Activated CD4-positive, alpha-beta T cell treated with anti-CD3 and anti-CD28 coated beads for 24 hours (primary cell): ENCODE measurements around the gene PTPRM.

ENCODE experiments used
- DNase-seq, 2 donors: peaks; one replicate each; pipeline ENCODE4 v3.0.0-alpha.2; 2020; ENCODE audit warnings: low read depth in 2 of 2

Gene PTPRM

DNA sequence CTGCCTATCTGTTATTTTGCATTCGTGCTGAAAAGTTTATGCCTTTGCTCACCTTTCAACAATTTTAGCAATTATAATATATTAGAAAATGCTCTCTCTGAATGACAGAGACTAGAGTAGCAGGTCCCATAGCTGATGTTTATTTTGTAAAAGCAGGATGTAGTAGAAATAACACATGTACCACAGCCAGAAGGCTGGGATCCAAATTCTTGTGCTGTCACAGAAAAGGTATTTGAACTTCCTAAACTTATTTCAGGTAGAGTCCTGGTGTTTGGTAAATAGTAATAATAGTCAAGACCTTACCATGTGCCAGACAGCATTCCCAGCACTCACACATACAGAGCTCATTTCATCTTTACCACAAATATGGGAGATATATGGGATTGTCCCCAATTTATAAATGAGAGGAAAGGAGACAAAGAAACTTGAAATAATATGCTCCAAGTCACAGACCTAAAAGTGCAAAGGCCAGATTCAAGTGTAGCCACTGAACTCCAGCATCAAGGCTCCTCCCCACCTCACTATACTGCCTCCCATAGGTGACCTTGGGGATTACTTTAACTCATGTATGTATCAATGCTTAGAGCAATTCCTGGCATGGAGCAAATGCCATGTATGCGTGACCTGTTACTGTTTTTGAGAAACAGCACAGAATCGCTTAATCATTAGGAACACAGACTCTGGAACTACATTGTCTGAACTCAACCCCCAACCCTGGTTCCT, 757.4 kb downstream of the PTPRM start:
- DNase-seq: no peak

DNA sequence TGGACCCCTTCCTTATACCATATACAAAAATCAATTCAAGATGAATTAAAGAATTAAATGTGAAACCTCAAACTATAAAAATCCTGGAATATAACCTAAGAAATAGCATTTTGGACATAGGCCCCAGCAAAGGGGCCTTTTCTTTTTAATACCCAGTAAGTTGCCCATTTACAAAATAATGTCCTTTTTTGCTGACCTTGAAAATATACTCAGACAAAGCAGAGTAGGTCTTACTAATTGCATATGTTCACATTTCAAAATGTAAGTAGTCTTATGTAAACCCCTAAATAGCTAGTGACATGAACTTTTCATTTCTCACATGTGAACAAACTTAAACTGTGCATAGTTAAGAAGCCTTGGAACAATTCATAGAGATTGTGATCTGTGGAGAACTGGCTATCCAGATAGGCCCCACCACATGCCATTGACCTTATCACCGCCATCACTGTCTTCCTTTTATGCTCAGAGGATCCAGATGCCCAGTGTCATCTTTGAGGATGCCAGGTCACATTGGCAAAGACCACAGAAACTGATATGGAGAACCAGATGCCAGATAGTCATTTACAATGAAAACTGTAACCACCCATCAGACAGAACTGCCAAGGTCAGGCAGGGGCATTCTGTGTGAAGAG, 759.8 kb downstream of the PTPRM start:
- DNase-seq: no peak

DNA sequence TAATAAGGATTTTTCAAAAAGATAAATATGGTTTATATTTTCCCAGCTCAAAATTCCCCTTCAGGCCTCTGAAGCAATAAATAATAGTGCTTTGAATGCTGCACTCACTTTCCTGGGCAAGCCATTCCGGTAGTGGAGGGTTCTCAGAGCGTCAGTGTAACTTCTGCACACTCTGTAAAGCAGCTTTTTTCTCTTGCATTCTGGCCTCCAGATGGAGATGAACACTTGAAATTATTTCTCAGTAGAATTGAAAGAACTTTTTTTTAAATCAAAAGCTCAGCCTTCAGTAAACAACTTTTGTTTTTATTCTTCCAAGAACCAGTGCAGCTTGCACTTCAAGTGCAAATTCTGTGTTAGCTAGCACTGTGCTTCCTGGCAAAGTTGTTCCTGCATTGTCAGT, 761.0 kb downstream of the PTPRM start:
- no peak for DNase-seq

DNA sequence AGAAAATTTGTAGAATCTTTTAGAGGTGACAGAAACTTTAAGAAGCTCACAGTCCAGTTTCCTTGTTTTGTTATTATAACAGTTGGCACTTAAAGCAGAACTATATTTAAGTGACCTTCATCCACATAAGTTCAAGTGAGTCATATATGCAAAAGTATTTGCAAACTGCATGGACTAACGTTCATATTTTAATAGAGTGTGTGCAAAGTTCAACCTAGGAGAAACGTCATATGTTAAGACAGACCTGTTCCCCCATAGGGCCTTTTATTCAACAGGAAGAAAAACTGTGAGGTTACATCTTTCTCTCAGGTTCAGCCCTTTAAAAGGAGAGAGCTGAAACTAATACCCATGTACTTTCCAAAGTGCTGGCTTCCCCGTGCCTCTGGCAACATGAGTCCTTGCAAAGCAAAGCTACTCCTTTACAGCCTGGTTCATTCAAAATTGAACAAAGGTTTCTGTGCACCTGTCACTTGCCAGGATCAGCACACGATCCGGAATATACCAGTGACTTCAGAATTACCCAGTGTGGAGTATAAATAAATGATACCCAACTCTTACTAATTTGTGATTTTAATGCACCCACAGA, 762.2 kb downstream of the PTPRM start:
- DNase-seq: no peak

DNA sequence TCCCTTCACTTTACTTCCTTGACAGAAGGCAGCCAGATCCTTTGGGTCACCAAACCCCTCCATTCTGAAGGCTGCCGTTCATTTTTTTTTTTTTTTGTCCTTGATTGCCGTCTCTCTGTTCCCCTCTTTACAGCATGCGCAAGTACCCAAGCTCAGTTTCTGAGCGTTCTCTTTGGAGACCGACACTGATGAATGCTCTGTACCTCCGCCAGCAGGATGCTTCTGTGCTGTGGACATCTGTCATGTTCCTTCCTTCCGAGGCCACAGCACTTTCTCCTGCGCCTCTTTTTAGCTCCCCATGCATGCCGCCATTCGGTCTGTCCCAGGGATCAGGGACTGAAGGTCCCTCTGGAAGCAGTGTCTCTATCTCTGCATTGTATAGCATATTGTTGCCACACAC, 763.5 kb downstream of the PTPRM start:
- DNase-seq: no peak

DNA sequence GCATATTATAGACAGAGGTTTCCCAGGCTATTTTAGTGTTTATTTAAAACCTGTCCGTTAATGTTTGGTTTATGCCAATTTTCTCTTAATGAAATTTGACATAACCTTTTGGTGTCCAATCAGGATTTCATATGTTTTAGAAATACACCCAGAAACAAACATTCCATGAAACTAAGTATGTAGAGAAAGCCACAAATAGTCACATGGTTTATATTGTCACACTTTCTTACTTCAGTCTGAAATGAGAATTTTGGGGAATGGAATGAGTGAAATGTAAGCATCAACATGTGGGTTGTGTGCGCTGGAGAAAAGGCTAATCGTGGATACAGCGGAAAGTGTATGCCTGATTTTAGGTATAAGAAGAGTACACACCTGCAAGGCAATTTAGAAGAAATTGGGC, 765.2 kb downstream of the PTPRM start:
- no peak for DNase-seq

DNA sequence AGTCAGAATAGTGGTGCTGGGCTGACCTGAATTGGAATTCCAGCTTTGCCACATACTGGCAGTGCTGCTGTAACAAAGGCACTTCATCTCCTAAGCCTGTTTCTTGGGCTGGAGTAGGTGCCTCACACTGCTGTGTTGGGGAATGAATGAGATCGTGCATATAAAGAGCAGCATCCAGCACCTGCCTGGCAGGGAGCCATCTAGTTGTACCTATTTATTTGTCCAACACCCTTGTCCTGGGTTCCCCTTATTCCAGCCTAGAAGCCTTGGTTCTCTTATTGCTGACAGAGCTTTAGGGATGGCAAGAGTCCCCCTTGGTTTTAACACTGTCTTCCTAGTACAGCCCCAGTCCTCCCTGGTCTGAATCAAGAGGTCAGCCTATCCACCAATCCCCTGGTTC, 766.8 kb downstream of the PTPRM start:
- DNase-seq: no peak

DNA sequence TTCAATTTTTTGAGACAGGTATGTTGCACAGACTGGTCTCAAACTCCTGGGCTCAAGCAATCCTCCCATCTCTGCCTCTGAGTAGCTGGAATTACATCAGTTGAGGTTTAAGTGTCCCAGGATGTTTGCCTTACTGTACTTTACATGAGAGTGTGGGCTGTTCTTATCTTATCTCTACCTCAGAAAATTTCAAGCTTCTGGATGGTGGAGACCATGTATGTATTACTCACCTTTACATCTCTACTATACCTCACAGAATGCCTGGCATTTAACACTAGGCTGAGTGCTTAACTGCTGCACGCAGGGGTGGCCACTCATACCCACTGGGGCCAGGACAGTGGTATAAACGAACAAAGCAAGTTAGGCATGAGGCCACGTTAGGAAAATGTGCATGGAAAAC, 770.1 kb downstream of the PTPRM start:
- no peak for DNase-seq

DNA sequence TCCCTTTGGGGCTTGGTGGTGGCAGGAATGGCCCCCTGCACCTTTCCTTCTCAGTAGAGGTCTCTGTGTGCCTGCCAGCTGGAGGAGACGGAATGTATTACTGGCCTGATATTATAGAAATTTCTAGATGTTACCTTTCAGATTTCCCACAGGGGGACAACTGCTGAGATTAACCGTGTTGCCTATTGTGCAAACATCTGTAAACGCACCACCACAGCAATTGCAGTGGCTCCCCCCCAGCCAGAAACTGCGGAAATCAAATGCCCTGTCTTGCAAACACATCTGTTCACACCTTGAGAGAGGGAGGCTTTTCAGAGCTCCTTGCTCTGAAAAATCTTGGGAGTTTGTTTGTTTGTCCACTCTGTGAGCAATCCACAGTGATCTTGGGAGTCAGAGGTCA, 772.1 kb downstream of the PTPRM start:
- no peak for DNase-seq

DNA sequence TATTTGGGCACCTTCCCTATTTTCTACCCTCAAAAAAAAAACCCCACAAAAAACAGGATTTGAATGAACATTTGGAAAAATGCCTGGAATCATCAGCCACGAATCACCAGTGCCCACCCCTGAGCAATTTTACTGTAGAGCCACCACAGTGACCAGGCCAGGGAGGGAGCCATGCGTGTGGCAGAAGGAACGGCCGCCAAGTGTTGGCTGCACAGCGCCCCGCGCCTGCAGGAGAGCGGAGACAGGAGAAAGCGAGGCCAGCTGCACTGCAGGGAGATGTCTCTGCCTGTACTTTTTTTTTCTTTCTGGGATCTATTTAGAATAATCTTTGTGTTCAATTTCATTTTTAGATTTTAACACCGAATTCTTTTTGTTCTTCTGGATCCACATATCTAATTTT, 772.8 kb downstream of the PTPRM start:
- DNase-seq: no peak

DNA sequence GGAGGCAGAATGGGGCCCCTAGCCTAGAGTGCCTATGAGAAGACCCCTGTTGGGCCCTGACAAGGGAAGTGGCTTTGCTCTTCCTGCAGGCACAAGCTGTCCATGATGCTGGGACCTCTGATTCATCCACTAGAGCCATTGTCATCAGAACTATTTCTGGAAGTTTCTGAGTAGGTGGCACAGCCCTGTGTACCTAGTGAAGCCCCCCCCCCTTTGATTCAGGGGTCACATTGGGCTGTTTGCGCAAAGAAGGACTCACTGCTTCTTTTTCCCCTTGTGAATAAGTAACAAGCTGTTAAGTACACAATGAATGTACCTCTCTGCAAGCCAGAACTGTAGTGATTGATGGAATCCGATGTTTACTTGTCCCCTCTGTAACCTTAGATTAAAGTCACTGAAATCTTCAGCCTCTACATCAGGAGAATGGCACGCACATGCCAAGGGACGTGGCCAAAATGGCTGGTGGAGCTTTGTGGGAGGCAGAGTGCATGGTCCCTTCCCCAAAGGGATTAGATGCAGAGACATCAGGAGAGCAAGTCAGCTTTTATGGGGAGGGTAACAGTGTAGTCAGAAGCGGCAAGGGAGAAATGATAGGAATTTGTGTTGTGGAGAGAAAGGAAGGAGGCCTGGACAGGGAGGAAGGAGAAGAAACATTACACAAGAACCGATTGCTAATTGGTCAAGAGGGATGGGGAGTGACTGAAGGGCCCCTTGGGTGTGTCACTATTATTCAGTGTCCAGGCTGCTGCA, 774.5 kb downstream of the PTPRM start:
- no peak for DNase-seq

DNA sequence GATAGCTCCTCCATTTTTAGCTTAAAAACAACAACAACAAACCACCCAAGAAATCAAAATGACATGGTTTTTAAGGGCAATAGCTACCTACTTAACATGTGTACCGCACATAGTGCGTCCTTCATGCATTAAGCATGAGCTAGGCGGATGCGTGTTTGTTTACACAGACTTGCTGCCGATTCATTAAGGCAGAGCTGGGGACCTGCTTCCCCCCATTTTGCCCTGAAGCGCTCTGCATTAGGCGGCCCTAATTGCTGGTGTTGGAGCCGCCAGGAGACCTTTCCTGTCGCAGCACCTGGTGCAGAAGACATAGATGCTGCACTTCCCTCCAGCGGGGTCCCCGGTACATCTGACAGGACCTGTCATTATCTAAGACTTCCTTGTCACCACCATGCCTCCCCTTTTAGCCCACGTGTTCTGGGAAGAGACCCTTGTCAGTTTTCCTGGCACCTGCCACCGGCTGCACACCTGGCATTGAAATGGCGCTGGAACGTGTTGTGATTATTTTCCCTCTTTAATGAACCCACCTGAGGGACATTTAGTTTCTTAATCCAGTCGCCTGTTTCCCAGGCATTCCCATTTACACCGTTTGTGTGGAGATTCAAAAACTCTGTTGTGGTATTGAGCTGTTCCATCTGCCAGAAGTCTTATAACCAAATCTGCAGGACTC, 781.1 kb downstream of the PTPRM start:
- no peak for DNase-seq

DNA sequence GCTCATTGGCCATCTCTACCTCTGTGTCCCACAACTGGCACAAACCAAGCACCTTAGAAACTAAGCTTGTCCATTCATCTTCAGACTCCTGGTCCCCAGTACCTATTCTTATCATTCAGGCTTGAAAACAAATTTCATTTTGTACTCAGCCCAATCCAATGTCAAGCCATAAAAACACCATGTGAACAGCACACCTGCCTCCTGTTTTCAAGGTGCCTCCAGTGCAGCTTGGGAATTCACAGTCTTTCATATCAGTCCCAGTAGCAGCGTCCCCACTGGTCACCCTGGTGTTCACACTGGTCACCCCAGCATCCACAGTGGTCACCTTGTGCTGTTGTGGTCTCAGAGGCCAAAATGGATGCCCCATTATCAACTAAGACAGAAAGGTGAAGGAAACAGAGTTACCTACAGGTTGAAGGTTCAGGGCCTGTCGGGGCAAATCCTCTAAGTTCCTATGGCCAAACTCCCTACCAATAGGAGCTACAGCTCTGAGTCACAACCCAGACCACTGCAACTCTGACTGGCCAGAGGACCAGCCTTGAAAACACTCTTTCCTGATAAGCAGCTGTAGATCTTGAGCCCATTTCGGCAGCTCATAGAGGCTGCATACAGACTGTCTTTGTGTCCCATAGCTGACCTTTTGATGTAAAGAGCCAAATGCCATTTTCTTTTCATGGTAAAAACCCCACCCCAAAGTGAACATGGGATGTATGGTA, 782.6 kb downstream of the PTPRM start:
- DNase-seq: no peak

DNA sequence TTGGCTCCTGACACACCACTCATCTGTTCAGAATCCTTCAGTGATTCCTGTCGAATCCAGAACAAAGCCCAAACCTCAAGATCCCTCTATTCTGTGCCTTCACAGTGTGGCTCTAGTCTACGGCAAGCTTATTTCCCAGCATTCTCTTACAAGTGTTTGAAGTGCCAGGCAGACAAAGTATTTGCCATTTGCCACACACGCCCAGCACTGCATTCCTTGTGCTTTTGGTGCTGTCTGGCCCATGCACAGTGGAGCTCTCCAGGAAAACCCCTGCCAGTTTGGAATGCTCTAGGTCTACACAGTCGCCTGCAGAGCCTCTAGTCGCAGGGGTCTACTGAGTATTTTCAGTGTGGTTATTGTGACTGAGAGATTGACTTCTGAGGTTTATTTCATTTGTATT, 783.5 kb downstream of the PTPRM start:
- no peak for DNase-seq

DNA sequence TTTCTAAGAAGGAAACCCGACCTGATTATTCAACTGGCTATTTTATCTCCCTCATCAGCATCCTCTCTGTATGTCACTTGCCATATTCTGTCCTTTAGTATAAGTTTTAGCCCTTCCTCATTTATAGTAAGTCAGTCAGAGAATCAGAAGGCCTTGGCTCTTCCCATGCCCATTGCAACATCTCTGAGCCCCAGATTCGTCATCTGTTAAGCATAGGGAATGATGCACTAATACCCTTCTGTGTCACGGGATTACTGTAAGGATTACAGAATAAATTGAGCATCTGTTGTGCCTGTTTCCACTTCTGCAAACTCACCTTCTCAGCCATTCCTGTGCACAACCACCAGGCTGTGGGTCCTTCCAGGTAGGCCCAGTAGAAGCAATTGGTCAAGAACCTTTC, 784.0 kb downstream of the PTPRM start:
- DNase-seq: no peak

DNA sequence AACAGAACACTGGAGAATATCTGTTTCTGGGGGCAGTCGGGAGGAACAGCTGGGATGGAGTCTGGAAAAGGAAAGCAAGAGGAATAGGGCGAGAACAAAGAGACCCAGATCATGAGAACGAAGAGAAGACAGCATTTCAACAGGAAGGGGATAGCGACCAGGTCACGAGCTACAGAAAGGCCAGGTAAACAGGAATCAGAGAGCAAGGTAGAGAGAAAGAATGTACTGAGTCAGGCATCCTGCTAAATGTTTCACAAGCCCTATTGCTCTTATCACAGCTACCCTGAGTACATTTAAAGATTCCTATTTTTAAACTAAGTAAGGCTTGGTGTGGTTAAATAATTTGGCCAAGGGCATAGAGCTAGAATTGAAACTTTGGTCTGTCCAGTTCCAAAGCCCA, 787.2 kb downstream of the PTPRM start:
- DNase-seq: no peak

DNA sequence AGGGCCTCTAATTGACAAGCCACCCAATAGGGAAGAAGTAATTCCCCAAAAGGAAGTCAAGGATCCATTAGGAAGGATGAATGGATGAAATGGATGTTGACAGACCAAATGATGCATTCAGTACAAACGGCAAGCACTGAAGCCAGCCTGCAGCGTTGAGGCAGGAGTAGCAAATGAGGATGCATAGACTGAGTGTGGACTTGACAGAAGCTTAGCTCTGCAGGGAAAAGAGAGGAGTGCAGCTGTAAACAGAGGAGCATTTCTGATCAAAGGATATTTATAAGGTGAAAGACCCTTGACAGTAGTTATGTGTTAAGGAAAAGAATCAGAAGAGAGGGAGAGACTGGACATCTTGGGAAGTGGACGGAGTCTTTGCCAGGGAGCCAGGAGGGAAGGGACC, 788.9 kb downstream of the PTPRM start:
- DNase-seq: no peak

DNA sequence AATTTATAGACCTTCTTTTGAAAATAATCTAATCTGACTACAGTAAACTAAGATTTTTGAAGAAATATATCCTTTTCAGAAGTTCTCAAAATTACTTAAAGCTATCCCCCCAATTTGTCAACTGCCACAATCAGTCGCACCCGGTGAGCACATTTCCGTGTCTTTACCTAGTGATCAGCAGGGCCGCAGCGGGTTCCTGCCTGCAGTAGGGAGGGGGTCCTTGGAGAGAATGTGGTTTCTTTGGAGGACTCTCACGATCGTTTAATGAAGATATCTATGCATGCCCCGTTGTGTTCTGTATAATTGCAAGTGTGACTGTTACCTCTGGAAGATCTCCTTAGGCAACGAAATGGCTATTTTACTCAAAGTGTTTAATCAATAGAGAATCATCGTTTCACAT, 790.2 kb downstream of the PTPRM start:
- no peak for DNase-seq

DNA sequence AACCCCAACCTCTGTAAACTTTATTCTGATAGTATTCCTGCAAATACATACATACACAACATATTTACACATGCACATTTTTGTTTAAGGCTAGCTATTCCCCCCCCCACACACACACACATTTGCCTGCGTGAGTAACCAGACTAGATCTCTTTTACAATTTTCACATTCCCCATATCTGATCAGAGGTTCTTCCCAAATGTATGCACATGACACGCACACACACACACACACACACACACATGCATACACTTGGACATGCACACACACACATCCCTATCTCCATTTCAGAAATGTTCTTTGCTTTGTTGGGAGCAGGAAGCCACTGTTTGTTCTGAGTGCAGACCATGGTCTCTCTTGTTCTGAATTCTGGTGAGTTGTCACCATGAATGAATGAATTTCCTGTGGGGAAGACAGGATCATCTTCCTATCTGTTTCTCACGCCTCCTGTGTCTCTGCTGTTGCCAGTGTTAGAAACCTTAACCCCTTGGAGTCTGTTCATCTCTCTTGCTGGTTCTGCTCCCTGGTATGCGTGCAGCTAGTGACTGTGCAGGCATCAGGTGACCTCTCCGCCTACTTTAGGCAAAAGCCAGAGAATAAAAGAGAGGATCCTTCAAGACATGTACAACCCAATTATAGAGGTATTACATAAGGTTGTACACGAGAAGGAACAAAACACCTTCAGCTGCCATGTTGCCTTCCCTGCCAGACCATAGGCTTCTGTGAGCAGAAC, 791.1 kb downstream of the PTPRM start:
- DNase-seq: no peak

DNA sequence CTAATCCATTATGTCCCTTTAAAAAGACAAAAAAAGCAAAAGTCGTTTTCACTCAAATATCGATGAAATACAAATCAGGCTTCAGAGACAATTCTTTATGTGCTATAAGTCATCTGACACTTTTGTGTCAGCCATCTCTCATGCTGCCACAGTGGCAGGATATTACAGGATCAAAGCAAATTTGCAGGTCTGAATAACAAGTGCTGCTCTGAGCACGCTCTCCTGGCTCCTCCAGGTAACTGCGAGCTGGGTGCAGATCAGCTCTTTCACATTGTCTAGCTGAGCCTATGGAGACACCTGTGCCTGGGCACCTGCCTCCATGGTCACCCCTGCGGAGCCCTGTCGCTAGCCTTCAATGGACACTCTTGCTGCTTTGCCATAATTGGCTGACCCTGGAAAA, 792.0 kb downstream of the PTPRM start:
- DNase-seq: no peak

DNA sequence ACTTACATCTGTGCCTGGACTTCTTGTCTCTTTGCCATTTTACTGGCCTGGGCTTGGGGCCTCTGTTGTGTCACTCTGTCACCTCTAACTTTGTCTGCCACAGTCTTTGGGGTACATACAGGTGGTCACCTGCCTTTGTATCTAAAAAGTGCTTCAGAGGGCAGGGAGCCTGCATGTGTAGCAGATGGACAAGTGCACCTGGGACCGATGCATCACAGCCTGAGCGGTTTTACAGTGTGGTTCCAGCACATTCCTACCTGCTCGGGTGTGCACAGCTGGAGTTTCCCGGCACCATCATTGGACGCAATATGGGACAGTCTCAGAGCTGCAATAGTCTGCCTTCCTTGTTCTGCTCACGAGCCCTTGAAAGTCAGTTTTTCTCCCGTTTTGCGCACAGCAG, 792.4 kb downstream of the PTPRM start:
- no peak for DNase-seq
